ENCODE results near the gene SLC17A9.

The SLC17A9 gene

GRCh38 chr20:62957136-62958117 is 4.9 kb downstream of the SLC17A9 start:
- no peak for DNase-seq

GRCh38 chr20:62958388-62959100 is 6.0 kb downstream of the SLC17A9 start:
- no peak for DNase-seq

DNA sequence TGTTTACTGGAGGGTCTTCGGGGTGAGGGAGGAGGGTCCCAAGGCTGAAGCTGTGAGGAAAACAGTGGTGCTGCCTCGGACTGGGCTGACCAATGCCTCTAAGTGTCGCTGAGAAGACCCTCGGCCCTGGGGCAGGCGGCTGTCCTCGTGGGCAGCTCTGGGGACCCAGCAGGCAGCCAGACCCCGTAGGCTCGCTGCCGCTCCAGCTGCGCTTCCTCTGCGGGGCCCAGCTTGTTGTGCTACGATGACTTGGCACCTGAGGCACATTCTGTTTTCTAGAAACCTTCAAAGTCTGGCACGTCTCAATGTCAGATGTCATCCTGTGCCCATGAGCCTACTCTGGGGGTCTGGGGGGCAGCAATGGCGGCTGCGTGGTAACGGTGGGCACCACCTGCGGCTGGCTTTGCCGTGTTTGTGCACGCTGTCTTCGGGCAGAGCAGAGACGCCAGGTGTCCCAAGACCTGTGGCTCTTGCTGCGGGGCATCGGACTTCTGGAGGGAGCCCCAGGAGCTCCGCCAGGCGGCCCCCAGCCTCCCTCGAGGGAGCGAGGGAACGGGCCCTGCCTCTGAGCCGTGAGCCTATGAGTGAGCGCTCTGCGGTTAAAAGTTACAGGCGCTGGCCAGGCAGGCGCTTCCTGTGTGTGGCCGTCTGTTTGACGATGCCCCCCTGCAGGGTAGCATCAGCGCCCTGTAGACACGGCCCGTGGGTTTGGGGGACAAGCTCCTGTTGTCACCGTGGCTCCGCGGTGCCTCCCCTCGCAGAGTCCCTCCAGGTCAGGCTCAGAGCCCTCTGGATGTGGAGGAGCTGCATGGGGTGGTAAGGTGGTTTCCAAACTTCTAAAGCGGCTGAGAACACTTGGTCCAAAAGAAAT is 6.8 kb downstream of the SLC17A9 start:
- DNase-seq, result no peak

GRCh38 chr20:62959998-62960436 is 7.5 kb downstream of the SLC17A9 start:
- no peak for DNase-seq

DNA sequence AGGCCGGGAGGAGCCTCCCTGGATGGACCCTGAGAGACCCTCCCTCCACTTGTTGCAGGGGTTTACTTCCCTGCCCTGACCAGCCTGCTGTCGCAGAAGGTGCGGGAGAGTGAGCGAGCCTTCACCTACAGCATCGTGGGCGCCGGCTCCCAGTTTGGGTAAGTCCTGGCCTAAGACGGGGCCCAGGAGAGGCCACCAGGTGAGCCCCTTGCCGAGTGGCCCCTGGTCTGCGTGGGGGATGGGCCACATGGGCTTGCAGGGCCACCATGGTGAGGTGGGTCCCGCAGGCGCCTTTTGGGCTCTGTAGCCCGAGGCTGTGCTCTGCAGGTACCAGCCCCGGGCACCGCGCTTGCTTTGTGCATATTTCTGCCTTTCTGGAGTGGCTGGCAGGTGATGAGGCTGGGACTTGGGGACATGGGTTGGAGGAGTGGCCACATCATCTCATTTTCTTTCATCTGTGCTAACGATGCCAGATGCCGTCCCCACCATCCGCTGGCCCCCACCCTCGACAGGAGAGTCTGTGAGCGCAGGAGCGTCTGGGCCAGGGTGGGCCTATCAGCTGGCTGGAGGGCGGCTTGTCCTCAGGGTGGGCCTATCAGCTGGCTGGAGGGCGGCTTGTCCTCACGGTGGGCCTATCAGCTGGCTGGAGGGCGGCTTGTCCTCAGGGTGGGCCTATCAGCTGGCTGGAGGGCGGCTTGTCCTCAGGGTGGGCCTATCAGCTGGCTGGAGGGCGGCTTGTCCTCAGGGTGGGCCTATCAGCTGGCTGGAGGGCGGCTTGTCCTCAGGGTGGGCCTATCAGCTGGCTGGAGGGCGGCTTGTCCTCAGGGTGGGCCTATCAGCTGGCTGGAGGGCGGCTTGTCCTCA is 8.2 kb downstream of the SLC17A9 start:
- DNase-seq, result peak; percentile 72

DNA sequence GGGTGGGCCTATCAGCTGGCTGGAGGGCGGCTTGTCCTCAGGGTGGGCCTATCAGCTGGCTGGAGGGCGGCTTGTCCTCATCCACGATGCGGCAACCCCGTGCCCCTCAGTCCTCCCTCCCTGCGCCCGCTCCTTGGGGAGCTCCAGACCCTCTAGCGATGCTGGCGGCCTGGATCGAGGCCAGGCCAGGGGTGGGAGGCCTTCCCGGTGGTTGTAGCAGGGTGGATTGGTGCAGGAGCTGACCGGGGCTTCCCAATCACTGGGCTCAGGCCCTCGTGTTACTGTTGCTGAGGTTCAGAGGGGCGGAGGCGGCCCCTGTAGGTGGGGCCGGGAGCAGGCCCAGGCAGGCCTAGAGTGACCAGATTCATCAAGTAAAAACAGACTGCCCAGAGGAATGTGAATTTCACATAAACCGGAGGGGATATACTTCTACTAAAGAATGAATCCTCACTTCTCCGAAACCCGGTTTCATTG is 8.8 kb downstream of the SLC17A9 start:
- DNase-seq, result peak; percentile 16

GRCh38 chr20:62961799-62962198 is 9.3 kb downstream of the SLC17A9 start:
- DNase-seq, result no peak

GRCh38 chr20:62962221-62962879 is 9.8 kb downstream of the SLC17A9 start:
- DNase-seq, result no peak

- DNase-seq, result no peak
These were observed 10.5 kb downstream of the SLC17A9 start for GRCh38 chr20:62962891-62963613.

DNA sequence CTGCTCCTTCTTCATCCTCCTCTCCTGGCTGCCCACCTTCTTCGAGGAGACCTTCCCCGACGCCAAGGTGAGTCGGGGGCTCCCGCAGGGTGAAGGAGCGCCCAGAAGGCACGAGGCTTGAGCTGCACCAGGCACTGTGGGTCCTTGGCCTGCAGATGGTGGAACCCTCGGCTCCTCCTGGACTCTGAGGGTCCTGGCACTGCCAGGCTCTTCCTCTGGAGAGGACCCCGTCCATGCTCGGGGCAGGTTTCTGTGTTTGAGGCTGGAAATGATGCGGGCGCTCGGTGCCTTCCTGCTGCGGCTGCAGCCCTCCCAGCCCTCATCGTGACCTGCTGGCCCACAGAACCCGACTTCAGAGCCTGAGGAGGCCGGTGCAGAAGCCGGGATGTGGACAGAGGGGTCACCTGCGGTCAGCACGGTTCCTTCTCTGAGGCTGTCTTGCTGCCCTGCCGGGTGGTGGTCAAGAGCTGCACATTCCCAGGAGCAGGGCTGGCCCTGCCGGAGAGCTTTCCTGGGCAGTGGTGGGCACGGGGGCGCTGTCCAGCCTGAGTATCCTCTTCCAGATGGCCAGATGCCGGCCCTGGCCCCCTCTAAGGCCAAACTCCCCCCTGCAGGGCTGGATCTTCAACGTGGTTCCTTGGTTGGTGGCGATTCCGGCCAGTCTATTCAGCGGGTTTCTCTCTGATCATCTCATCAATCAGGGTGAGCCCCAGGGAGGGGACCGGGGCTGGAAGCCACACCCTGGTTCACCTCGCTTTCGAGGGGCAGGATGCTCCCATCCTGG is 11.3 kb downstream of the SLC17A9 start:
- DNase-seq, result no peak

GRCh38 chr20:62964700-62965099 is 12.2 kb downstream of the SLC17A9 start:
- DNase-seq, result no peak

DNA sequence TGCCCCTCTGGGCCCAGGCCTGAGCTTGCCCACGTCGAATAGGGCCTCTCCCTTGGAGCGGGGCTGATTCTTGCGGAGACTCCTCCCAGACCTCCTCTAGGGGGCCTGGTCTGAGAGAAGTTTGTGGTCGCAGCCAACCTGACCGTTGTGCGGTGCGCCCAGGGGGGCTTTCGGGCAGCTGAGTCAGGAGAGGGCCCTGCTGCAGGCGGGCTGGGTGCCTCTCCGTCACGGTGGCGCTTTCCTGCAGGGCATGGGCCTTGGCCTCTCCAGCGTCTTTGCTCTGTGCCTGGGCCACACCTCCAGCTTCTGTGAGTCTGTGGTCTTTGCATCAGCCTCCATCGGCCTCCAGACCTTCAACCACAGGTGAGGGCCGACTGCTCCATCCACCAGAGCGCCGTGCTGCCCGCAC is 12.9 kb downstream of the SLC17A9 start:
- DNase-seq, result no peak

DNA sequence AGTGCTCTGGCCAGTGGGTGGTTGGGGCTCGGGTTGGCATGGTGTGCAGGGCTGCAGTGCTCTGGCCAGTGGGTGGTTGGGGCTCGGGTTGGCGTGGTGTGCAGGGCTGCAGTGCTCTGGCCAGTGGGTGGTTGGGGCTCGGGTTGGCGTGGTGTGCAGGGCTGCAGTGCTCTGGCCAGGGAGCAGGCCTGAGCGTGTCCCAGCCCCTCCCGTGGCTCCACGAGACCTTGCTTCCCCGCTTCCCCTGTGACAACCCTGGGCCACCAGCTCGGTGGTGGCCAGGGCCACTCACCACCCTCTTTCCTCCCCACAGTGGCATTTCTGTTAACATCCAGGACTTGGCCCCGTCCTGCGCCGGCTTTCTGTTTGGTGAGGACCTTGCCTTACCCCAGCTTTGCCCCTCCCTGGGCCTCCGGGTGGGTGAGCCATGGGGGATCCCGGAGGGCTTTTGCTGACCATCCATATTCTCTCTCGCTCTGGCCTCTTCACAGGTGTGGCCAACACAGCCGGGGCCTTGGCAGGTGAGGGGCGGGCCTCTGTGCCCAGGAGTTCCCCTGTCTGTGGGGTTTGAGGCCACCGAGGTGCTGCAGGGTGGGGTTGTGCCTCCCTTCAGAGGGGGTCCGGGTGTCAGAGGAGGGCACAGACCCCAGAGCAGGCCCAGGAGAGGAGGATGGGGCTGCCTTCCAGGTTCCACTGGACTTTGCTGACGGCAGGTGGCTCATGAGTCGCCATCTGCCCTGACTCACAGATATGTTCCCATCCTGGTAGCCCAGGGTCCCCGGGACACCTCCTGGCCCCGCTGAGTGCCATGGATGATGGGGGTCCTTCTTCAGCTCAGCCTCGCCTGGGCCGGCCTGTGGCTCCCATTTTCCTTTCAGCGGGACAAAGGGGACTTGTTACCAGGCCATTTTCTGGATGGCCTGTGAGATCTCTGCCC is 14.0 kb downstream of the SLC17A9 start:
- no peak for DNase-seq

- no peak for DNase-seq
These were observed 14.6 kb downstream of the SLC17A9 start for GRCh38 chr20:62967149-62967501.

DNA sequence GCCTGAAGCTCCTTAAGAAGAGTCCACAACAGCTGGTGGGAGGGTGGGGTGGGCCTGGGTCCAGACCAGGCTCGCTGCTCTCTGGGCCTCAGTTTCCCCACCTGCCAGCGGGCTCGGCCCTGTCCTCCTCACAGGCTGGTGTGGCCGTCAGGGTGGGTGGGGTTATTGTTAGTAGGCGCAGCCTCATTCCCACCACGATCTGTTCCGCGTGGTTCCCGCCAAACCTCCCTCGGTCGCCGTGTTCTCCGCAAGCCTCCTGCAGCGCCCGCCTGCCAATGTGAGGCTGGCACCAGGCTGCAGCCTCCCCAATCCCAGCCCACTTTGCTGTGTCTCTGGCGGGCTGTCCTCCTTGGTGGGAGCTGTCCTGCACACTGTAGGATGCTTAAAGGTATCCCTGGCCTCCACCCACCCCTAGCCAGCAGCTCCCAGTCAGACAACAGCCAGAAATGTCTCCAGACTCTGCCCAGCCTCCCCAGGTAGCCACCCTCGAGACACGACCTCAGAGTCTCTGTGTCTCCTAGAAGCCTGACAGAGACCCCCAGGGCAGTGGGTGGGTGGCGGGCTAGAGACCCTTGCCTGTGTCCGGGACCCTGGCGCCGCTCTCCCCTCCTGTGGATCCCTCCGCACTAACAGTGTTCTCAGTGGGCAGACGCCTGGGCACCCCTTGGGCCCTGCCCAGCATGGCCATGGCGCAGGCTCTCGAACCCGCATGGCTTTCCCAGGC is 15.3 kb downstream of the SLC17A9 start:
- DNase-seq, result no peak

- no peak for DNase-seq
These were observed 16.1 kb downstream of the SLC17A9 start for GRCh38 chr20:62968378-62969178.

DNA sequence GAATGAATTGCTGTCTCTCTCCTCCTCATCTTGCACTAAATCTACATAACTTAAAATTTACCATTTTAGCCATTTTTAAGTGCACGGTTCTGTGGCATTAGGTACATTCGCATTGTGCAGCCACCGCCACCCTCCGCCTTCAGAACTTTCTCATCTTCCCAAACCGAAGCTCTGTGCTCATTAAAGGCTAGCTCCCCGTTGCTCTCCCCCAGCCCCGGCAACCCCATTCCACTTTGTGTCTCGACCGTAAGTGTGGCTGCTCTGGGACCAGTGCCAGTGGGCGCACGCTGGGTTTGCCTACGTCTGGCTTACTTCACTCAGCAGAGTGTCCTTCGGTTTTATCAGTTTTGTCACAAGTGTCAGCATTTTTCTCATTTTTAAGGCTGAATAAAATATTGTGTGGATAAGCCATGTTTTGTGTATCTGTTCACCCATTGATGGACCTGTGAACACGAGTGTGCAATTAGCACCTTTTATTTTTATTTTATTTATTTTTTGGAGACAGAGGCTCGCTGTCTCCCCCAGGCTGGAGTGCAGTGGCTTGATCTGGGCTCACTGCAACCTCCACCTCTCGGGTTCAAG is 16.8 kb downstream of the SLC17A9 start:
- no peak for DNase-seq
